ENCODE measurements around the gene SDK2.

The SDK2 gene

GRCh38 chr17:73535746-73536145, 108.5 kb downstream of the SDK2 start:
- DNase-seq (ENCODE audit: low spot score): no peak

GRCh38 chr17:73534209-73534909, 109.9 kb downstream of the SDK2 start:
- DNase-seq (ENCODE audit: low spot score): no peak

GRCh38 chr17:73533781-73534180, 110.5 kb downstream of the SDK2 start:
- DNase-seq (ENCODE audit: low spot score): no peak

GRCh38 chr17:73533127-73533526, 111.1 kb downstream of the SDK2 start:
- DNase-seq (ENCODE audit: low spot score): no peak

- DNase-seq (ENCODE audit: low spot score): no peak
Observed at GRCh38 chr17:73532421-73532901, 111.8 kb downstream of the SDK2 start.

GRCh38 chr17:73531158-73531557, 113.1 kb downstream of the SDK2 start:
- DNase-seq (ENCODE audit: low spot score): no peak

GRCh38 chr17:73528679-73529078, 115.6 kb downstream of the SDK2 start:
- no peak for DNase-seq (ENCODE audit: low spot score)

GRCh38 chr17:73526952-73527351, 117.3 kb downstream of the SDK2 start:
- no peak for DNase-seq (ENCODE audit: low spot score)

- DNase-seq (ENCODE audit: low spot score): no peak
Observed at GRCh38 chr17:73524941-73525679, 119.1 kb downstream of the SDK2 start.

- DNase-seq (ENCODE audit: low spot score): no peak
Observed at GRCh38 chr17:73522696-73523095, 121.5 kb downstream of the SDK2 start.

- DNase-seq (ENCODE audit: low spot score): no peak
Observed at GRCh38 chr17:73522107-73522506, 122.1 kb downstream of the SDK2 start.

- DNase-seq (ENCODE audit: low spot score): no peak
Observed at GRCh38 chr17:73521376-73521775, 122.9 kb downstream of the SDK2 start.

- DNase-seq (ENCODE audit: low spot score): no peak
Observed at GRCh38 chr17:73520369-73520761, 123.9 kb downstream of the SDK2 start.

- DNase-seq (ENCODE audit: low spot score): no peak
Observed at GRCh38 chr17:73519714-73520368, 124.4 kb downstream of the SDK2 start.

GRCh38 chr17:73519011-73519410, 125.2 kb downstream of the SDK2 start:
- DNase-seq (ENCODE audit: low spot score): no peak

- DNase-seq (ENCODE audit: low spot score): no peak
Observed at GRCh38 chr17:73516431-73516830, 127.8 kb downstream of the SDK2 start.

- no peak for DNase-seq (ENCODE audit: low spot score)
Observed at GRCh38 chr17:73514146-73514863, 129.9 kb downstream of the SDK2 start.

GRCh38 chr17:73513426-73513825, 130.8 kb downstream of the SDK2 start:
- DNase-seq (ENCODE audit: low spot score): peak; percentile 50

- no peak for DNase-seq (ENCODE audit: low spot score)
Observed at GRCh38 chr17:73511719-73512115, 132.5 kb downstream of the SDK2 start.

- peak; percentile 8 for DNase-seq (ENCODE audit: low spot score)
Observed at GRCh38 chr17:73510981-73511718, 133.1 kb downstream of the SDK2 start.

- no peak for DNase-seq (ENCODE audit: low spot score)
Observed at GRCh38 chr17:73508931-73509605, 135.2 kb downstream of the SDK2 start.
